ENCODE results near the gene ZFHX3. TPM values are rescaled to one million over a fixed set of nuclear protein-coding genes. Genes with fewer than 3 reads are reported as not detected.

ZFHX3 gene
- total RNA-seq, 1 donor from 2014 or later, result 48.5 TPM

- TF ChIP-seq CTCF (conservative IDR thresholded peaks at IDR 0.05), result no peak
- H3K27me3 Mint-ChIP-seq, result no peaks in the 10 kb centered on the region
- no peak overlapping the region for H3K27ac Mint-ChIP-seq
- DNase-seq (ENCODE audit: extremely low spot score, unreplicated experiment), result no peak
- no peaks in the 10 kb centered on the region for H3K9me3 Mint-ChIP-seq
- no peak overlapping the region for H3K4me3 Mint-ChIP-seq
- H3K36me3 Mint-ChIP-seq, result peaks cover 21% of the 10 kb centered on the region
- H3K4me1 Mint-ChIP-seq (ENCODE audit: unreplicated experiment), result peaks cover 15% of the 10 kb centered on the region
These were observed 220.1 kb downstream of the ZFHX3 start for GRCh38 chr16:72827866-72828265.

- Mint-ChIP-seq H3K4me1 (ENCODE audit: unreplicated experiment) (peaks cover 19% of the 10 kb centered on the region), H3K27ac (no peak overlapping the region), H3K9me3 (no peaks in the 10 kb centered on the region), H3K4me3 (no peak overlapping the region), H3K27me3 (no peaks in the 10 kb centered on the region), H3K36me3 (peaks cover 24% of the 10 kb centered on the region)
- TF ChIP-seq CTCF (conservative IDR thresholded peaks at IDR 0.05), result no peak
- no peak for DNase-seq (ENCODE audit: extremely low spot score, unreplicated experiment)
These were observed 221.9 kb downstream of the ZFHX3 start for GRCh38 chr16:72825912-72826621.

- Mint-ChIP-seq H3K27ac (no peak overlapping the region), H3K9me3 (no peaks in the 10 kb centered on the region), H3K36me3 (peaks cover 18% of the 10 kb centered on the region), H3K4me3 (no peak overlapping the region), H3K4me1 (ENCODE audit: unreplicated experiment) (peaks cover 26% of the 10 kb centered on the region), H3K27me3 (no peaks in the 10 kb centered on the region)
- no peak for DNase-seq (ENCODE audit: extremely low spot score, unreplicated experiment)
- no peak for TF ChIP-seq CTCF (conservative IDR thresholded peaks at IDR 0.05)
These were observed 223.2 kb downstream of the ZFHX3 start for GRCh38 chr16:72824761-72825160.

GRCh38 chr16:72824027-72824426 is 223.9 kb downstream of the ZFHX3 start:
- no peak for TF ChIP-seq CTCF (conservative IDR thresholded peaks at IDR 0.05)
- no peaks in the 10 kb centered on the region for H3K9me3 Mint-ChIP-seq
- no peak overlapping the region for H3K27ac Mint-ChIP-seq
- peaks cover 33% of the 10 kb centered on the region for H3K4me1 Mint-ChIP-seq (ENCODE audit: unreplicated experiment)
- H3K4me3 Mint-ChIP-seq, result no peak overlapping the region
- no peaks in the 10 kb centered on the region for H3K27me3 Mint-ChIP-seq
- DNase-seq (ENCODE audit: extremely low spot score, unreplicated experiment), result no peak
- peaks cover 15% of the 10 kb centered on the region for H3K36me3 Mint-ChIP-seq

DNA sequence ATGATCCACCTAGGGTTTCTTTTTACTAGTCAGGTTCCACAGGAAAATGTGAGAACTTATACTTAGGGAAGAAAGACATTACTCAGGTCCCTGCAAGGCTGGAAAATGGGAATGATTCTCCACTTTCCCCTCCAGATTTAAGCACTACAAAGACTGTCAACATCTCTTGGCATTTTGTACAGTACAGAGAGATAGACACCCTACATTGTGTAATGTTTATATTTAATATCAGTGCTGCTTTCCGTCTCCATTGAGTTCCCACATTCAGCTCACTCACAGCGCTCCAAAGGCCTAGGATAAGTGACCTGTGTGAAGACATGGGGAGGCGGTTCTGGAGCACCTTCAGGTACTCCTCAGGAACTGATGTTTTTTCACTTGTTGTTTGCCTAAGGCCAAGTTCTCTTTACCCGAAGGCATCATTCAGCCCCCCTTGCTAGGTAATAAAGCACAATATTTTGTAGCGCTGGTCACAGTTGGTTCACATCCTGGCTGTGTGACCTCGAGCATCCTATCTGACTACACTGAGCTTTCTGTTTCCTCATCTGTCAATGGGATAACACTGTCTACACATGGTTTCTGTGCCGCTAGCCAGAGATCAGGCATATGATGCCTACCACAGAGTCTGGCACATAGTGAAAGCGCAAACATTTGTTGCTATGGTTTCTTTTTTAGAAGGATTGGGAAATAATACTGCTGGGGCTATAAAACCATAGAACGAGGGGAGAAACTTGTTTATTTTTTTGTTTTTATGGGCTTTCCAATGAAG is 226.6 kb downstream of the ZFHX3 start:
- no peak for DNase-seq (ENCODE audit: extremely low spot score, unreplicated experiment)
- H3K27ac Mint-ChIP-seq, result no peak overlapping the region
- H3K9me3 Mint-ChIP-seq, result no peaks in the 10 kb centered on the region
- no peak for TF ChIP-seq CTCF (conservative IDR thresholded peaks at IDR 0.05)
- peaks cover 11% of the 10 kb centered on the region for H3K36me3 Mint-ChIP-seq
- H3K27me3 Mint-ChIP-seq, result no peaks in the 10 kb centered on the region
- H3K4me1 Mint-ChIP-seq (ENCODE audit: unreplicated experiment), result peaks cover 38% of the 10 kb centered on the region
- H3K4me3 Mint-ChIP-seq, result no peak overlapping the region

All from type B pancreatic cell (in vitro differentiated cells).